WTC11 (cell line): ENCODE measurements around the gene C10orf88. TPM values are rescaled to one million over a fixed set of nuclear protein-coding genes. Genes with fewer than 3 reads are reported as not detected.

Experiments used
- ATAC-seq: fragments of 200-7000 bp; cut with Tn5 transposase; 2 replicates; pipeline ENCODE4 v1.10.0; 2021; ENCODE audit warnings: mild to moderate bottlenecking, moderate library complexity
- CTCF ChIA-PET: fragments of 300-600 bp; sonication (Branson Sonifier 250); formaldehyde crosslinking; loops from one replicate; lab custom pipeline; 2021; ENCODE audit warnings: antibody characterized with exemption; lab: Charles Lee
- POLR2A ChIA-PET: fragments of 350-600 bp; sonication (Branson Sonifier 250); formaldehyde crosslinking; loops from one replicate; lab custom pipeline; 2021; ENCODE audit warnings: antibody characterized with exemption; lab: Charles Lee
- DNase-seq: peaks from one replicate; pipeline ENCODE4 v3.0.0; 2021; ENCODE audit warnings: low spot score
- H3K27ac Mint-ChIP-seq: 2 replicates; pipeline ENCODE4 v1.8.0; 2021; ENCODE audit warnings: mixed read lengths
- H3K27me3 Mint-ChIP-seq: 2 replicates; pipeline ENCODE4 v1.8.0; 2021; ENCODE audit warnings: low read depth, mild to moderate bottlenecking, moderate library complexity, mixed read lengths
- H3K36me3 Mint-ChIP-seq: 2 replicates; pipeline ENCODE4 v1.8.0; 2021; ENCODE audit warnings: mixed read lengths
- H3K4me1 Mint-ChIP-seq: 2 replicates; pipeline ENCODE4 v1.8.0; 2022; ENCODE audit warnings: mixed read lengths
- H3K4me3 Mint-ChIP-seq: 2 replicates; pipeline ENCODE4 v1.8.0; 2021; ENCODE audit warnings: mild to moderate bottlenecking, moderate library complexity, mixed read lengths
- H3K9me3 Mint-ChIP-seq: 2 replicates; pipeline ENCODE4 v1.8.0; 2021; ENCODE audit warnings: mixed read lengths
- ARID4B ChIP-seq: sonication (generic); formaldehyde crosslinking; IDR thresholded peaks from 2 replicates; pipeline ENCODE4 v1.8.0; 2023; ENCODE audit warnings: missing genetic modification reagents, mild to moderate bottlenecking, borderline replicate concordance
- CREB1 ChIP-seq: sonication (generic); formaldehyde crosslinking; IDR thresholded peaks from 2 replicates; pipeline ENCODE4 v1.8.0; 2023; ENCODE audit warnings: mild to moderate bottlenecking, missing genetic modification reagents
- ESRRA ChIP-seq: sonication (generic); formaldehyde crosslinking; IDR thresholded peaks from 2 replicates; pipeline ENCODE4 v1.8.1; 2022; ENCODE audit warnings: mild to moderate bottlenecking, missing genetic modification reagents, borderline replicate concordance
- FOXP1 ChIP-seq: sonication (generic); formaldehyde crosslinking; IDR thresholded peaks from 2 replicates; pipeline ENCODE4 v1.8.0; 2022; ENCODE audit warnings: missing genetic modification reagents, mild to moderate bottlenecking, moderate library complexity, borderline replicate concordance
- GABPB1 ChIP-seq: sonication (generic); formaldehyde crosslinking; IDR thresholded peaks from 2 replicates; pipeline ENCODE4 v1.8.1; 2023; ENCODE audit warnings: mild to moderate bottlenecking, missing genetic modification reagents
- GTF2I ChIP-seq: fragments of 250-450 bp; sonication (Bioruptor Pico); conservative IDR thresholded peaks from 2 replicates; pipeline ENCODE4 v1.4.0; 2021; ENCODE audit warnings: mild to moderate bottlenecking
- IRF2 ChIP-seq: sonication (generic); formaldehyde crosslinking; IDR thresholded peaks from 2 replicates; pipeline ENCODE4 v1.8.0; 2022; ENCODE audit warnings: low read depth, missing genetic modification reagents, borderline replicate concordance
- JAZF1 ChIP-seq: fragments of 250-450 bp; sonication (Bioruptor Pico); IDR thresholded peaks from 2 replicates; pipeline ENCODE4 v1.9.0; 2021; ENCODE audit warnings: moderate library complexity, mild to moderate bottlenecking, inconsistent platforms
- JUN ChIP-seq: sonication (generic); formaldehyde crosslinking; IDR thresholded peaks from 2 replicates; pipeline ENCODE4 v1.8.0; 2023; ENCODE audit warnings: mild to moderate bottlenecking, missing genetic modification reagents
- MAX ChIP-seq: sonication (generic); formaldehyde crosslinking; IDR thresholded peaks from 2 replicates; pipeline ENCODE4 v1.8.0; 2022; ENCODE audit warnings: mild to moderate bottlenecking, missing genetic modification reagents
- MLX ChIP-seq: sonication (generic); formaldehyde crosslinking; IDR thresholded peaks from 2 replicates; pipeline ENCODE4 v1.8.1; 2023; ENCODE audit warnings: mild to moderate bottlenecking, missing genetic modification reagents, moderate library complexity
- NFYB ChIP-seq: sonication (generic); formaldehyde crosslinking; conservative IDR thresholded peaks from 2 replicates; pipeline ENCODE4 v1.8.0; 2022; ENCODE audit warnings: low read depth, missing genetic modification reagents
- PRRX2 ChIP-seq: fragments of 250-450 bp; sonication (Bioruptor Pico); IDR thresholded peaks from 2 replicates; pipeline ENCODE4 v1.8.0; 2021; ENCODE audit warnings: mild to moderate bottlenecking
- SMAD4 ChIP-seq: sonication (generic); formaldehyde crosslinking; IDR thresholded peaks from 2 replicates; pipeline ENCODE4 v1.8.0; 2022; ENCODE audit warnings: mild to moderate bottlenecking, missing genetic modification reagents
- SOX15 ChIP-seq: fragments of 250-450 bp; sonication (Bioruptor Pico); IDR thresholded peaks from 2 replicates; pipeline ENCODE4 v1.9.0; 2021; ENCODE audit warnings: mild to moderate bottlenecking
- TEAD4 ChIP-seq: sonication (generic); formaldehyde crosslinking; IDR thresholded peaks from 2 replicates; pipeline ENCODE4 v1.8.0; 2022; ENCODE audit warnings: mild to moderate bottlenecking, missing genetic modification reagents
- ZNF121 ChIP-seq: sonication (generic); formaldehyde crosslinking; IDR thresholded peaks from 2 replicates; pipeline ENCODE4 v1.8.0; 2023; ENCODE audit warnings: missing genetic modification reagents
- ZNF671 ChIP-seq: fragments of 250-450 bp; sonication (Bioruptor Pico); IDR thresholded peaks from 2 replicates; pipeline ENCODE4 v1.8.0; 2021; ENCODE audit warnings: mild to moderate bottlenecking
- total RNA-seq: library from RNA; stranded (reverse); gene quantifications from 3 replicates; pipeline ENCODE4 v1.2.3, GENCODE V29; 2021
- TF ChIP-seq, protein P1 (sequence below): sonication (generic); formaldehyde crosslinking; IDR thresholded peaks from 2 replicates; pipeline ENCODE4 v1.8.1; 2022; ENCODE audit warnings: mild to moderate bottlenecking, missing genetic modification reagents, moderate library complexity, borderline replicate concordance
- TF ChIP-seq, protein P2 (sequence below): sonication (generic); formaldehyde crosslinking; IDR thresholded peaks from 2 replicates; pipeline ENCODE4 v1.8.1; 2023; ENCODE audit warnings: mild to moderate bottlenecking, missing genetic modification reagents
- TF ChIP-seq, protein P3 (sequence below): fragments of 250-450 bp; sonication (Bioruptor Pico); IDR thresholded peaks from 2 replicates; pipeline ENCODE4 v2.1.2; 2022; ENCODE audit warnings: mild to moderate bottlenecking, moderate library complexity

The C10orf88 gene
- total RNA-seq, 1 experiment from 2014 or later, result 6.5 TPM

DNA sequence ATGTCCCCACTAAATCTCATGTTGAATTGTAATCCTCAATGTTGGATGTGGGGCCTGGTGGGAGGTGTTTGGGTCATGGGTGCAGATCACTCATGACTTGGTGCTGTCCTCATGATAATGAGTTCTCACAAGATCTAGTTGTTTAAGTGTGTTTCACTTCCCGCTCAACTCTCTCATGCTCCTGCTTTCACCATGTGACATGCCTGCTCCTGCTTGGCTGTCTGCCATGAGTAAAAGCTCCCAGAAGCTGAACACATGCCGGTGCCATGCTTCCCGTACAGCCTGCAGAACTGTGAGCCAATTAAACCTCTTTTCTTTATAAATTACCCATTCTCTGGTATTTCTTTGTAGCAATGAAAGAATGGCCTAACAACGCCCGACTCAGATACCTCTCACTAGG, 20.0 kb upstream of the C10orf88 start (continued):
- TF ChIP-seq, protein P1, sequence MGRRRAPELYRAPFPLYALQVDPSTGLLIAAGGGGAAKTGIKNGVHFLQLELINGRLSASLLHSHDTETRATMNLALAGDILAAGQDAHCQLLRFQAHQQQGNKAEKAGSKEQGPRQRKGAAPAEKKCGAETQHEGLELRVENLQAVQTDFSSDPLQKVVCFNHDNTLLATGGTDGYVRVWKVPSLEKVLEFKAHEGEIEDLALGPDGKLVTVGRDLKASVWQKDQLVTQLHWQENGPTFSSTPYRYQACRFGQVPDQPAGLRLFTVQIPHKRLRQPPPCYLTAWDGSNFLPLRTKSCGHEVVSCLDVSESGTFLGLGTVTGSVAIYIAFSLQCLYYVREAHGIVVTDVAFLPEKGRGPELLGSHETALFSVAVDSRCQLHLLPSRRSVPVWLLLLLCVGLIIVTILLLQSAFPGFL (CRISPR knock-in tag), result no peak
- TF ChIP-seq ARID4B (CRISPR knock-in tag), result no peak
- TF ChIP-seq ZNF671, result no peak
- TF ChIP-seq, protein P2, sequence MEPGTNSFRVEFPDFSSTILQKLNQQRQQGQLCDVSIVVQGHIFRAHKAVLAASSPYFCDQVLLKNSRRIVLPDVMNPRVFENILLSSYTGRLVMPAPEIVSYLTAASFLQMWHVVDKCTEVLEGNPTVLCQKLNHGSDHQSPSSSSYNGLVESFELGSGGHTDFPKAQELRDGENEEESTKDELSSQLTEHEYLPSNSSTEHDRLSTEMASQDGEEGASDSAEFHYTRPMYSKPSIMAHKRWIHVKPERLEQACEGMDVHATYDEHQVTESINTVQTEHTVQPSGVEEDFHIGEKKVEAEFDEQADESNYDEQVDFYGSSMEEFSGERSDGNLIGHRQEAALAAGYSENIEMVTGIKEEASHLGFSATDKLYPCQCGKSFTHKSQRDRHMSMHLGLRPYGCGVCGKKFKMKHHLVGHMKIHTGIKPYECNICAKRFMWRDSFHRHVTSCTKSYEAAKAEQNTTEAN, result no peak
- no peak for TF ChIP-seq GABPB1 (CRISPR knock-in tag)

- Mint-ChIP-seq H3K9me3 (peaks cover 54% of the 10 kb centered on the region), H3K4me3 (no peak overlapping the region)
- TF ChIP-seq JUN (CRISPR knock-in tag) (no peak), MAX (CRISPR knock-in tag) (no peak), SMAD4 (no peak), JAZF1 (CRISPR knock-in tag) (no peak), GTF2I (CRISPR knock-in tag) (no peak), CREB1 (CRISPR knock-in tag) (no peak), PRRX2 (no peak), MLX (CRISPR knock-in tag) (no peak), NFYB (CRISPR knock-in tag) (no peak), ZNF121 (CRISPR knock-in tag) (no peak), ZNF671 (no peak), IRF2 (CRISPR knock-in tag) (no peak), ESRRA (no peak), TEAD4 (CRISPR knock-in tag) (no peak), FOXP1 (no peak), SOX15 (no peak)
- TF ChIP-seq, protein P3, sequence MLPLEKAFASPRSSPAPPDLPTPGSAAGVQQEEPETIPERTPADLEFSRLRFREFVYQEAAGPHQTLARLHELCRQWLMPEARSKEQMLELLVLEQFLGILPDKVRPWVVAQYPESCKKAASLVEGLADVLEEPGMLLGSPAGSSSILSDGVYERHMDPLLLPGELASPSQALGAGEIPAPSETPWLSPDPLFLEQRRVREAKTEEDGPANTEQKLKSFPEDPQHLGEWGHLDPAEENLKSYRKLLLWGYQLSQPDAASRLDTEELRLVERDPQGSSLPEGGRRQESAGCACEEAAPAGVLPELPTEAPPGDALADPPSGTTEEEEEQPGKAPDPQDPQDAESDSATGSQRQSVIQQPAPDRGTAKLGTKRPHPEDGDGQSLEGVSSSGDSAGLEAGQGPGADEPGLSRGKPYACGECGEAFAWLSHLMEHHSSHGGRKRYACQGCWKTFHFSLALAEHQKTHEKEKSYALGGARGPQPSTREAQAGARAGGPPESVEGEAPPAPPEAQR (CRISPR knock-in tag), result no peak
- TF ChIP-seq, all 79 proteins: peak for 0
- no peak for ATAC-seq
- CTCF ChIA-PET, result no interaction called here
- POLR2A ChIA-PET, result no interaction called here
- no peaks in the 10 kb centered on the region for H3K4me1 Mint-ChIP-seq
- peaks cover 63% of the 10 kb centered on the region for H3K27me3 Mint-ChIP-seq
- H3K27ac Mint-ChIP-seq, result no peak overlapping the region
- peaks cover 28% of the 10 kb centered on the region for H3K36me3 Mint-ChIP-seq
- no peak for DNase-seq
Measured at GRCh38 chr10:122968698-122969097, 14.7 kb upstream of the C10orf88 start.
